Liver (tissue), 9 donors: Measurements from ENCODE around the gene NYAP2. TPM values are rescaled to one million over a fixed set of nuclear protein-coding genes. Genes with fewer than 3 reads are reported as not detected.

Experiments used
- DNase-seq: peaks from one replicate; pipeline ENCODE4 v3.0.0-alpha.2; 2017; ENCODE audit warnings: low spot score
- H3K27ac ChIP-seq, 2 donors: one replicate each; pipeline ENCODE4 v1.7.0; 2013; ENCODE audit warnings: inconsistent platforms in 2 of 2, low read length in 2 of 2, control low read depth in 1 of 2, low read depth in 1 of 2, mild to moderate bottlenecking in 1 of 2
- H3K27me3 ChIP-seq, 4 donors: one replicate each; pipeline versions ENCODE4 v1.6.1 to v1.7.0; 2013; ENCODE audit warnings: low read length in 3 of 4, inconsistent platforms in 1 of 4, mild to moderate bottlenecking in 1 of 4, moderate library complexity in 1 of 4; ENCODE audit not compliant: control insufficient read depth in 4 of 4, insufficient read depth in 4 of 4
- H3K36me3 ChIP-seq, 4 donors: one replicate each; pipeline versions ENCODE4 v1.6.1 to v1.7.0; 2013; ENCODE audit warnings: low read length in 3 of 4, mild to moderate bottlenecking in 3 of 4, low read depth in 1 of 4, moderate library complexity in 1 of 4; ENCODE audit not compliant: control insufficient read depth in 4 of 4, insufficient read depth in 3 of 4
- H3K4me1 ChIP-seq, 4 donors: one replicate each; pipeline versions ENCODE4 v1.6.1 to v1.7.0; 2013; ENCODE audit warnings: low read length in 3 of 4, mild to moderate bottlenecking in 3 of 4, moderate library complexity in 1 of 4; ENCODE audit not compliant: control insufficient read depth in 4 of 4, insufficient read depth in 4 of 4
- H3K4me3 ChIP-seq, 3 donors: one replicate each; pipeline versions ENCODE4 v1.6.1 to v1.7.0; 2013; ENCODE audit warnings: low read length in 3 of 3, control low read depth in 1 of 3, low read depth in 1 of 3, mild to moderate bottlenecking in 1 of 3
- H3K9ac ChIP-seq, 2 donors: one replicate each; pipeline ENCODE4 v1.7.0; 2013; ENCODE audit warnings: low read length in 2 of 2, mild to moderate bottlenecking in 2 of 2, moderate library complexity in 2 of 2, control low read depth in 1 of 2, low read depth in 1 of 2
- H3K9me3 ChIP-seq, 4 donors: one replicate each; pipeline versions ENCODE4 v1.6.1 to v1.7.0; 2013; ENCODE audit warnings: low read length in 3 of 4; ENCODE audit not compliant: control insufficient read depth in 4 of 4
- EGR1 ChIP-seq, 2 donors: IDR thresholded peaks; 2 replicates each; pipeline ENCODE4 v1.6.1; 2016 to 2018; ENCODE audit warnings: antibody characterized with exemption in 2 of 2, low read depth in 2 of 2
- FOXA1 ChIP-seq: IDR thresholded peaks from 2 replicates; pipeline ENCODE4 v1.6.1; 2016; ENCODE audit warnings: antibody characterized with exemption
- FOXA2 ChIP-seq: IDR thresholded peaks from 2 replicates; pipeline ENCODE4 v1.6.1; 2016; ENCODE audit warnings: antibody characterized with exemption
- GABPA ChIP-seq, 2 donors: IDR thresholded peaks in 1 of 2; conservative IDR thresholded peaks in 1 of 2; 2 replicates each; pipeline ENCODE4 v1.6.1; 2016; ENCODE audit warnings: antibody characterized with exemption in 2 of 2, mild to moderate bottlenecking in 1 of 2, moderate library complexity in 1 of 2
- HNF4A ChIP-seq, 2 donors: conservative IDR thresholded peaks; 2 replicates each; pipeline ENCODE4 v1.6.1; 2016; ENCODE audit warnings: antibody characterized with exemption in 2 of 2, mild to moderate bottlenecking in 2 of 2
- JUND ChIP-seq, 2 donors: IDR thresholded peaks; 2 replicates each; pipeline ENCODE4 v1.6.1; 2016; ENCODE audit warnings: antibody characterized with exemption in 2 of 2
- NR2F2 ChIP-seq: IDR thresholded peaks from 2 replicates; pipeline ENCODE4 v1.6.1; 2016; ENCODE audit warnings: antibody characterized with exemption
- RAD21 ChIP-seq, 2 donors: IDR thresholded peaks; 2 replicates each; pipeline ENCODE4 v1.6.1; 2016; ENCODE audit warnings: antibody characterized with exemption in 2 of 2, mild to moderate bottlenecking in 2 of 2
- SP1 ChIP-seq: IDR thresholded peaks from 2 replicates; pipeline ENCODE4 v1.6.1; 2018; ENCODE audit warnings: antibody characterized with exemption, mild to moderate bottlenecking
- TAF1 ChIP-seq: conservative IDR thresholded peaks from 2 replicates; pipeline ENCODE4 v1.6.1; 2016; ENCODE audit warnings: antibody characterized with exemption, mild to moderate bottlenecking
- YY1 ChIP-seq: IDR thresholded peaks from 2 replicates; pipeline ENCODE4 v1.6.1; 2016; ENCODE audit warnings: antibody characterized with exemption, mild to moderate bottlenecking
- WGBS: extraction: QIAGEN DNeasy Blood & Tissue Kit; methylation state at CpG from one replicate; pipeline ENCODE4 v1.1.7; 2013; 5-methylcytosine and 5-hydroxymethylcytosine counted together
- polyA plus RNA-seq, 2 donors: library from polyadenylated mRNA; stranded (reverse) in 1 of 2; unstranded in 1 of 2; fragments of 200-250 nt in 1 of 2; fragments of >200 nt in 1 of 2; fragmentation: Nextera tagmentation in 1 of 2; extraction: Ambion mirVana in 1 of 2; gene quantifications; one replicate each; pipeline versions ENCODE4 v1.2.1 to v1.2.3, GENCODE V29; 2013 to 2015
- total RNA-seq, 2 donors: library from RNA; depleted of rRNA; stranded (reverse); fragments of >200 nt; gene quantifications; one replicate each; pipeline ENCODE4 v1.2.3, GENCODE V29; 2014
- TF ChIP-seq, protein P1 (sequence below): IDR thresholded peaks from 2 replicates; pipeline ENCODE4 v1.6.1; 2016; ENCODE audit warnings: antibody characterized with exemption
- TF ChIP-seq, protein P2 (sequence below): IDR thresholded peaks from 2 replicates; pipeline ENCODE4 v1.6.1; 2016; ENCODE audit warnings: antibody characterized with exemption, mild to moderate bottlenecking
- TF ChIP-seq, protein P3 (sequence below): IDR thresholded peaks from 2 replicates; pipeline ENCODE4 v1.6.1; 2016; ENCODE audit warnings: antibody characterized with exemption
- TF ChIP-seq, protein P4 (sequence below): fragments of 150-350 bp; IDR thresholded peaks from 2 replicates; pipeline ENCODE4 v1.5.1; 2017; ENCODE audit warnings: improper control_type of control experiment, low read depth, low read length; ENCODE audit not compliant: missing input control
- donor health status: healthy.
- donor health status: healthy.
- donor health status: healthy.
- donor health status: healthy.
- donor health status: healthy.

Gene NYAP2
- total and polyA plus RNA-seq, 4 donors: not detected

DNA sequence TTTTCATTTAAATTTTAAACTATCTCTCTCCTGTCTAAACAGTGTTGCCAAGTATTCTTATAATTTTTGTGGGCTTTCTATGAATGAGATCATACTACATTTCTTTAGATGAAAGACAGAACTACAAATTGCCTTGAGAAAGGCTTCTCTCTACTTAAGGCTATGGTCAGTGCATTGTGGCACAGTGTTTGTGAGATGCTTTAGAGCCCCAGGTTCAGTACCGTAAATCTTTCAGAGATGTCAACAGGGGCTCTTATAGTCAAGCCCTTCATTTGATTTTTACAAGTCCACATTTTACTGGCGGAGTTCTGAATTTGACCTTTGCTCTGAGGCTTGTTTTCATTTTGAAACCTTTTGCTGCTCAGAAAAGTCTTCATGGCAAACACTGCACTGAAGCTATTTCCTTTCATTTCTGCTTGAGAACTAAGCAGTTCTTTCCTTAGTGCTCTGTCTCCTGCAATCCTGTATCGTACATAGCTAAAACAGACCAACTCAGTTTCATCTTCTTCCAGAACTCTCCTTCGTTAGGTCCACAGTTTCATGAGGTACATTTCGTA is 175.2 kb downstream of the NYAP2 start:
- Histone ChIP-seq H3K27me3 (peaks cover 0 to 2% (median 0%) of the 10 kb centered on the region in 4 donors), H3K9me3 (no peaks in the 10 kb centered on the region), H3K9ac (no peak overlapping the region), H3K4me3 (no peak overlapping the region), H3K36me3 (no peaks in the 10 kb centered on the region), H3K27ac (no peak overlapping the region), H3K4me1 (no peaks in the 10 kb centered on the region)
- WGBS: 58% methylated on average over 5 of the region's 5 CpGs
- DNase-seq: no peak
- TF ChIP-seq TAF1 (no peak), FOXA2 (no peak), SP1 (no peak), GABPA (IDR thresholded peaks at IDR 0.05 in 1 of 2, conservative IDR thresholded peaks at IDR 0.05 in 1 of 2) (no peak), JUND (IDR thresholded peaks at IDR 0.05) (no peak), HNF4A (conservative IDR thresholded peaks at IDR 0.05) (no peak), RAD21 (IDR thresholded peaks at IDR 0.05) (no peak), EGR1 (IDR thresholded peaks at IDR 0.05; ENCODE audit: low read depth in 2 of 2) (no peak), YY1 (no peak), FOXA1 (no peak), NR2F2 (no peak)
- TF ChIP-seq, protein P1, sequence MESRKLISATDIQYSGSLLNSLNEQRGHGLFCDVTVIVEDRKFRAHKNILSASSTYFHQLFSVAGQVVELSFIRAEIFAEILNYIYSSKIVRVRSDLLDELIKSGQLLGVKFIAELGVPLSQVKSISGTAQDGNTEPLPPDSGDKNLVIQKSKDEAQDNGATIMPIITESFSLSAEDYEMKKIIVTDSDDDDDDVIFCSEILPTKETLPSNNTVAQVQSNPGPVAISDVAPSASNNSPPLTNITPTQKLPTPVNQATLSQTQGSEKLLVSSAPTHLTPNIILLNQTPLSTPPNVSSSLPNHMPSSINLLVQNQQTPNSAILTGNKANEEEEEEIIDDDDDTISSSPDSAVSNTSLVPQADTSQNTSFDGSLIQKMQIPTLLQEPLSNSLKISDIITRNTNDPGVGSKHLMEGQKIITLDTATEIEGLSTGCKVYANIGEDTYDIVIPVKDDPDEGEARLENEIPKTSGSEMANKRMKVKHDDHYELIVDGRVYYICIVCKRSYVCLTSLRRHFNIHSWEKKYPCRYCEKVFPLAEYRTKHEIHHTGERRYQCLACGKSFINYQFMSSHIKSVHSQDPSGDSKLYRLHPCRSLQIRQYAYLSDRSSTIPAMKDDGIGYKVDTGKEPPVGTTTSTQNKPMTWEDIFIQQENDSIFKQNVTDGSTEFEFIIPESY: no peak
- TF ChIP-seq, protein P2, sequence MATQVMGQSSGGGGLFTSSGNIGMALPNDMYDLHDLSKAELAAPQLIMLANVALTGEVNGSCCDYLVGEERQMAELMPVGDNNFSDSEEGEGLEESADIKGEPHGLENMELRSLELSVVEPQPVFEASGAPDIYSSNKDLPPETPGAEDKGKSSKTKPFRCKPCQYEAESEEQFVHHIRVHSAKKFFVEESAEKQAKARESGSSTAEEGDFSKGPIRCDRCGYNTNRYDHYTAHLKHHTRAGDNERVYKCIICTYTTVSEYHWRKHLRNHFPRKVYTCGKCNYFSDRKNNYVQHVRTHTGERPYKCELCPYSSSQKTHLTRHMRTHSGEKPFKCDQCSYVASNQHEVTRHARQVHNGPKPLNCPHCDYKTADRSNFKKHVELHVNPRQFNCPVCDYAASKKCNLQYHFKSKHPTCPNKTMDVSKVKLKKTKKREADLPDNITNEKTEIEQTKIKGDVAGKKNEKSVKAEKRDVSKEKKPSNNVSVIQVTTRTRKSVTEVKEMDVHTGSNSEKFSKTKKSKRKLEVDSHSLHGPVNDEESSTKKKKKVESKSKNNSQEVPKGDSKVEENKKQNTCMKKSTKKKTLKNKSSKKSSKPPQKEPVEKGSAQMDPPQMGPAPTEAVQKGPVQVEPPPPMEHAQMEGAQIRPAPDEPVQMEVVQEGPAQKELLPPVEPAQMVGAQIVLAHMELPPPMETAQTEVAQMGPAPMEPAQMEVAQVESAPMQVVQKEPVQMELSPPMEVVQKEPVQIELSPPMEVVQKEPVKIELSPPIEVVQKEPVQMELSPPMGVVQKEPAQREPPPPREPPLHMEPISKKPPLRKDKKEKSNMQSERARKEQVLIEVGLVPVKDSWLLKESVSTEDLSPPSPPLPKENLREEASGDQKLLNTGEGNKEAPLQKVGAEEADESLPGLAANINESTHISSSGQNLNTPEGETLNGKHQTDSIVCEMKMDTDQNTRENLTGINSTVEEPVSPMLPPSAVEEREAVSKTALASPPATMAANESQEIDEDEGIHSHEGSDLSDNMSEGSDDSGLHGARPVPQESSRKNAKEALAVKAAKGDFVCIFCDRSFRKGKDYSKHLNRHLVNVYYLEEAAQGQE: no peak
- TF ChIP-seq, protein P3, sequence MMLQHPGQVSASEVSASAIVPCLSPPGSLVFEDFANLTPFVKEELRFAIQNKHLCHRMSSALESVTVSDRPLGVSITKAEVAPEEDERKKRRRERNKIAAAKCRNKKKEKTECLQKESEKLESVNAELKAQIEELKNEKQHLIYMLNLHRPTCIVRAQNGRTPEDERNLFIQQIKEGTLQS: no peak

DNA sequence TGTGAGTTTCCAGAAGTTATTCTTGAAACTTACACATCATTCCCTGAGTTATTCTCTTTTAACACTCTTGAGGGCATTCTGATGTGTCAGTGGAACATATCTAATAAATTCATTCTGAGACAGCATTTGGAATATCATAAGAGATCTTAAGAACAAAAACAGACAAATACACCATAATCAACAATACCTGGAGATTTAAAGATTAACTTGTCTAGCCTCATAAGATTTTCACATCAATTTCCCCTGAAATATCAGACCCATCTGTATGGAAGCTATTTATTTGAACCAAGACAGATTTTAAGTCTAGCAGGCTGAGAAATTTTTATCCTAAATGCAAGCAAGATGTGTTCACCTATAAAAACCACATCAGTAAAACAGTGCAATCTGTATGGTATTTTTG is 181.6 kb downstream of the NYAP2 start:
- Histone ChIP-seq H3K4me1 (no peaks in the 10 kb centered on the region), H3K27me3 (peaks cover 0 to 2% (median 0%) of the 10 kb centered on the region in 4 donors), H3K4me3 (no peak overlapping the region), H3K9me3 (no peaks in the 10 kb centered on the region), H3K9ac (no peak overlapping the region), H3K36me3 (no peaks in the 10 kb centered on the region), H3K27ac (no peak overlapping the region)
- DNase-seq: no peak
- TF ChIP-seq SP1 (no peak), TAF1 (no peak), FOXA1 (no peak), HNF4A (conservative IDR thresholded peaks at IDR 0.05) (no peak), EGR1 (IDR thresholded peaks at IDR 0.05; ENCODE audit: low read depth in 2 of 2) (no peak), JUND (IDR thresholded peaks at IDR 0.05) (no peak), NR2F2 (no peak)
- TF ChIP-seq, protein P1: no peak
- TF ChIP-seq, protein P4, sequence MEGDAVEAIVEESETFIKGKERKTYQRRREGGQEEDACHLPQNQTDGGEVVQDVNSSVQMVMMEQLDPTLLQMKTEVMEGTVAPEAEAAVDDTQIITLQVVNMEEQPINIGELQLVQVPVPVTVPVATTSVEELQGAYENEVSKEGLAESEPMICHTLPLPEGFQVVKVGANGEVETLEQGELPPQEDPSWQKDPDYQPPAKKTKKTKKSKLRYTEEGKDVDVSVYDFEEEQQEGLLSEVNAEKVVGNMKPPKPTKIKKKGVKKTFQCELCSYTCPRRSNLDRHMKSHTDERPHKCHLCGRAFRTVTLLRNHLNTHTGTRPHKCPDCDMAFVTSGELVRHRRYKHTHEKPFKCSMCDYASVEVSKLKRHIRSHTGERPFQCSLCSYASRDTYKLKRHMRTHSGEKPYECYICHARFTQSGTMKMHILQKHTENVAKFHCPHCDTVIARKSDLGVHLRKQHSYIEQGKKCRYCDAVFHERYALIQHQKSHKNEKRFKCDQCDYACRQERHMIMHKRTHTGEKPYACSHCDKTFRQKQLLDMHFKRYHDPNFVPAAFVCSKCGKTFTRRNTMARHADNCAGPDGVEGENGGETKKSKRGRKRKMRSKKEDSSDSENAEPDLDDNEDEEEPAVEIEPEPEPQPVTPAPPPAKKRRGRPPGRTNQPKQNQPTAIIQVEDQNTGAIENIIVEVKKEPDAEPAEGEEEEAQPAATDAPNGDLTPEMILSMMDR: no peak
